HL-60 (cell line): ENCODE results near the gene TRIM61.

ENCODE experiments used
- DNase-seq, 2 experiments: peaks; one replicate each; pipeline ENCODE4 v3.0.0-alpha.2; 2010 to 2020; ENCODE audit warnings: low read depth in 1 of 2, low spot score in 1 of 2
- H3K27ac ChIP-seq: fragments of 250-450 bp; sonication (Bioruptor Pico); replicated peaks from 2 replicates; pipeline ENCODE4 v1.5.1; 2020; ENCODE audit warnings: mild to moderate bottlenecking, moderate library complexity
- H3K27me3 ChIP-seq: fragments of 250-450 bp; sonication (Bioruptor Pico); 2 replicates; pipeline ENCODE4 v1.5.1; 2021; ENCODE audit warnings: mild to moderate bottlenecking, moderate library complexity; ENCODE audit not compliant: insufficient read depth, poor library complexity, severe bottlenecking
- H3K4me3 ChIP-seq: replicated peaks from 2 replicates; pipeline ENCODE4 v1.5.1; 2011; ENCODE audit warnings: mild to moderate bottlenecking, control low read depth, low read length; ENCODE audit not compliant: insufficient read depth
- GABPA ChIP-seq: IDR thresholded peaks from 2 replicates; pipeline ENCODE4 v1.6.1; 2012; ENCODE audit warnings: low read depth
- POLR2AphosphoS5 ChIP-seq: IDR thresholded peaks from 2 replicates; pipeline ENCODE4 v1.6.1; 2012; ENCODE audit warnings: low read depth
- SPI1 ChIP-seq: IDR thresholded peaks from 2 replicates; pipeline ENCODE4 v1.6.1; 2012; ENCODE audit warnings: low read depth, mild to moderate bottlenecking, borderline replicate concordance
- TF ChIP-seq, protein P1 (sequence below): IDR thresholded peaks from one replicate; pipeline ENCODE4 v1.5.1; 2011; ENCODE audit warnings: low read length, control low read depth, inconsistent platforms; ENCODE audit not compliant: insufficient read depth
- TF ChIP-seq, protein P2 (sequence below): IDR thresholded peaks from 2 replicates; pipeline ENCODE4 v1.6.1; 2012; ENCODE audit warnings: low read depth; ENCODE audit not compliant: insufficient replicate concordance

The TRIM61 gene

DNA sequence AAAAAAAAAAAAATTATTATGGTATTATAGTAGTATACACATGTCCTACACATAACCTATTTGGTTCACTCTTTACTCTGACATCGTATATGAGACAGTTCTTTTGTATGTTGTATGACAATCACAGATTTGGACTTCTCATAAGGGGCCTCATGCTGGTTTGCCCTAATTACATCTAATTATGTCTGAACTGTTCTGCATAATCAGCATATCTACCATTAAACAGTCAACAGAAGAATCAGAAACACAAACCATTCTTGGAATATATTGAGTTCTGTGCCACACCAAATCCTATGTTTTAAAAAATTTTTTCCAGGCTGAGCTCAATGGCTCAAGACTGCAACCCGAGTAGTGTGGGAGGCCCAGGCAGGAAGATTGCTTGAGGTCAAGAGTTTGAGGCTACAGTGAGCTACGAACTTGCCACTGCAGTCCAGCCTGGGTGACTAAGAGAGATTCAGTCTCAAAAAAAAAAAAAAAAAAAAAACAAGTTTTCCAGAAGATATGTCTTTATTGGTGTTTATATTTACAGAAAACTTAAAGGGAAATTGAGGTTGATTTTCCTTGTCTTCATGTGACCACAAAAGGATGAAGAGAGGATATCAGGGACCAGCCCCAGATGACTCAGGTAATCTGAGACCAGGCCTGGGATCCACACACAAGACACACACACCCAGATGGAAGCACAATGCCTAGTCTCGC lies 22.2 kb downstream of the TRIM61 start:
- Histone ChIP-seq H3K4me3 (no peak overlapping the region), H3K27me3 (no peaks in the 10 kb centered on the region), H3K27ac (no peak overlapping the region)
- TF ChIP-seq SPI1 = no peak
- TF ChIP-seq POLR2AphosphoS5 = no peak
- TF ChIP-seq, protein P1, sequence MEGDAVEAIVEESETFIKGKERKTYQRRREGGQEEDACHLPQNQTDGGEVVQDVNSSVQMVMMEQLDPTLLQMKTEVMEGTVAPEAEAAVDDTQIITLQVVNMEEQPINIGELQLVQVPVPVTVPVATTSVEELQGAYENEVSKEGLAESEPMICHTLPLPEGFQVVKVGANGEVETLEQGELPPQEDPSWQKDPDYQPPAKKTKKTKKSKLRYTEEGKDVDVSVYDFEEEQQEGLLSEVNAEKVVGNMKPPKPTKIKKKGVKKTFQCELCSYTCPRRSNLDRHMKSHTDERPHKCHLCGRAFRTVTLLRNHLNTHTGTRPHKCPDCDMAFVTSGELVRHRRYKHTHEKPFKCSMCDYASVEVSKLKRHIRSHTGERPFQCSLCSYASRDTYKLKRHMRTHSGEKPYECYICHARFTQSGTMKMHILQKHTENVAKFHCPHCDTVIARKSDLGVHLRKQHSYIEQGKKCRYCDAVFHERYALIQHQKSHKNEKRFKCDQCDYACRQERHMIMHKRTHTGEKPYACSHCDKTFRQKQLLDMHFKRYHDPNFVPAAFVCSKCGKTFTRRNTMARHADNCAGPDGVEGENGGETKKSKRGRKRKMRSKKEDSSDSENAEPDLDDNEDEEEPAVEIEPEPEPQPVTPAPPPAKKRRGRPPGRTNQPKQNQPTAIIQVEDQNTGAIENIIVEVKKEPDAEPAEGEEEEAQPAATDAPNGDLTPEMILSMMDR = no peak
- TF ChIP-seq, protein P2, sequence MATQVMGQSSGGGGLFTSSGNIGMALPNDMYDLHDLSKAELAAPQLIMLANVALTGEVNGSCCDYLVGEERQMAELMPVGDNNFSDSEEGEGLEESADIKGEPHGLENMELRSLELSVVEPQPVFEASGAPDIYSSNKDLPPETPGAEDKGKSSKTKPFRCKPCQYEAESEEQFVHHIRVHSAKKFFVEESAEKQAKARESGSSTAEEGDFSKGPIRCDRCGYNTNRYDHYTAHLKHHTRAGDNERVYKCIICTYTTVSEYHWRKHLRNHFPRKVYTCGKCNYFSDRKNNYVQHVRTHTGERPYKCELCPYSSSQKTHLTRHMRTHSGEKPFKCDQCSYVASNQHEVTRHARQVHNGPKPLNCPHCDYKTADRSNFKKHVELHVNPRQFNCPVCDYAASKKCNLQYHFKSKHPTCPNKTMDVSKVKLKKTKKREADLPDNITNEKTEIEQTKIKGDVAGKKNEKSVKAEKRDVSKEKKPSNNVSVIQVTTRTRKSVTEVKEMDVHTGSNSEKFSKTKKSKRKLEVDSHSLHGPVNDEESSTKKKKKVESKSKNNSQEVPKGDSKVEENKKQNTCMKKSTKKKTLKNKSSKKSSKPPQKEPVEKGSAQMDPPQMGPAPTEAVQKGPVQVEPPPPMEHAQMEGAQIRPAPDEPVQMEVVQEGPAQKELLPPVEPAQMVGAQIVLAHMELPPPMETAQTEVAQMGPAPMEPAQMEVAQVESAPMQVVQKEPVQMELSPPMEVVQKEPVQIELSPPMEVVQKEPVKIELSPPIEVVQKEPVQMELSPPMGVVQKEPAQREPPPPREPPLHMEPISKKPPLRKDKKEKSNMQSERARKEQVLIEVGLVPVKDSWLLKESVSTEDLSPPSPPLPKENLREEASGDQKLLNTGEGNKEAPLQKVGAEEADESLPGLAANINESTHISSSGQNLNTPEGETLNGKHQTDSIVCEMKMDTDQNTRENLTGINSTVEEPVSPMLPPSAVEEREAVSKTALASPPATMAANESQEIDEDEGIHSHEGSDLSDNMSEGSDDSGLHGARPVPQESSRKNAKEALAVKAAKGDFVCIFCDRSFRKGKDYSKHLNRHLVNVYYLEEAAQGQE = no peak
- no peak for TF ChIP-seq GABPA
- DNase-seq = no peak

DNA sequence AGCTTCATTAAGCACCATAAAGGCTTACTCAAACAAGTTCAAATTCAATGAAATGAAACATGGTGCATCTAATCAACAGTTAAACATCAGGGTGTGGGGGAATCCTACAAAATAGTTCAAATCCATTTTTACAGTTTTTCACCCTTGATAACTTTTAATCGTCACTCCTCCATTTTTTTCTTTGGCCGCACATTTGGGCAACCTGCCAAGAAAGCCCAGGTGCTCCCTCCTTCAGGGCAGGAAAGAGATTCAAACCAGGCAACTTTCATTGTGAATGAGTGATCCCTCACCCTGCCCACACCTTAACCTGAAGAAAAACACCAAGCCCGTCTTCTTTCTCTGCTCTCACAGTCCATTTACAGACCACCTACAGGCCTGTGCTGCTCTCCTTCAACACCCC lies 24.9 kb downstream of the TRIM61 start:
- no peak for DNase-seq
- Histone ChIP-seq H3K27me3 (no peaks in the 10 kb centered on the region), H3K27ac (no peak overlapping the region), H3K4me3 (no peak overlapping the region)
- TF ChIP-seq, protein P2 = no peak
- TF ChIP-seq GABPA = no peak
- TF ChIP-seq, protein P1 = no peak
- TF ChIP-seq SPI1 = no peak
- TF ChIP-seq POLR2AphosphoS5 = no peak

DNA sequence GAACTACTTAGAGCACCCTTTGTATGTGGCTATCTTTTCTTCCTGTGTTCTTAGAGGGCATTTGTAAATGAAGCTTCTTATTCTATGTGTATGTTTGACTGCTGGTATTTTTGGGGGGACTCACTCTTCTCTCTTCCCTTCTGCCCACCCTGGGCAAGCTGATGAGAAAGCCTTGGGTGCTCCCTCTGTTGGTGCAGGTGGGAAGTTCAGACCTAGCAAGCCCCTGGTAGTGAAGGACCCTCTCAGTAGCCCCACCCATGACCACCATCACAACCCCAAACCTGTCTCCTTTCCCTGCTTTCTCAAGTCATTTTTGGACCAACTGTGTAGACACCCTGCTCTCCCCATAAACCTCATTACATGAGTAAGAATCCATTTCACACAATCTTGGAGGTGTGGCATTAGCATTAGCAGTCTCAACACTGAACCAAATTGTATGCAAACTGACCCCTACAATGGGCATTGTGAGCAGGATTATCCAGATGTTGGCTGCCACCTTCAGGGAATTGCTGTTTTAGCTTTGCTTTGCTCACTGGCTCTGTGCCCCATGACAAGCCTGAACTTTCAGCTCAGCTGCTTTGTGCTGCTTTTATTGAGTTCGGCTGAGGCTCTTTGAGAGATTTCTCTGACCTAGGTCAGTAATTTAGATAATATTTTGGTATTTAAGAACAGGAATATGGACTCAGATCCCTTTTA lies 27.9 kb downstream of the TRIM61 start:
- Histone ChIP-seq H3K27ac (no peak overlapping the region), H3K27me3 (no peaks in the 10 kb centered on the region), H3K4me3 (no peak overlapping the region)
- TF ChIP-seq, protein P1 = no peak
- TF ChIP-seq, protein P2 = no peak
- no peak for TF ChIP-seq GABPA
- no peak for TF ChIP-seq POLR2AphosphoS5
- no peak for TF ChIP-seq SPI1
- no peak for DNase-seq
